Nephron progenitor cell (in vitro differentiated cells): ENCODE results near the gene TEDDM1.

Experiments used
- DNase-seq: peaks from one replicate; pipeline ENCODE4 v3.0.0; 2021
- H3K27ac Mint-ChIP-seq: 2 replicates; pipeline ENCODE4 v1.8.0; 2021; ENCODE audit warnings: mild to moderate bottlenecking, moderate library complexity, mixed read lengths
- H3K27me3 Mint-ChIP-seq: 2 replicates; pipeline ENCODE4 v1.8.0; 2021; ENCODE audit warnings: mild to moderate bottlenecking, low read depth, mixed read lengths; ENCODE audit not compliant: poor library complexity
- H3K36me3 Mint-ChIP-seq: 2 replicates; pipeline ENCODE4 v1.8.0; 2021; ENCODE audit warnings: low read depth, mixed read lengths
- H3K4me1 Mint-ChIP-seq: 2 replicates; pipeline ENCODE4 v1.8.0; 2021; ENCODE audit warnings: mixed read lengths
- H3K4me3 Mint-ChIP-seq: 2 replicates; pipeline ENCODE4 v1.8.0; 2021; ENCODE audit warnings: mild to moderate bottlenecking, moderate library complexity, mixed read lengths
- H3K9me3 Mint-ChIP-seq: 2 replicates; pipeline ENCODE4 v1.8.0; 2021; ENCODE audit warnings: mild to moderate bottlenecking, moderate library complexity, mixed read lengths
- CTCF ChIP-seq: fragments of 200-600 bp; sonication (generic); IDR thresholded peaks from 2 replicates; pipeline ENCODE4 v1.5.0; 2021; ENCODE audit warnings: antibody characterized with exemption

Gene TEDDM1

GRCh38 chr1:182428043-182428442 is 27.6 kb upstream of the TEDDM1 start:
- no peak for TF ChIP-seq CTCF
- DNase-seq: no peak
- H3K36me3 Mint-ChIP-seq: no peaks in the 10 kb centered on the region
- no peaks in the 10 kb centered on the region for H3K9me3 Mint-ChIP-seq
- no peak overlapping the region for H3K4me3 Mint-ChIP-seq
- no peak overlapping the region for H3K27ac Mint-ChIP-seq
- peaks cover 17% of the 10 kb centered on the region for H3K4me1 Mint-ChIP-seq
- peaks cover 7% of the 10 kb centered on the region for H3K27me3 Mint-ChIP-seq

- H3K36me3 Mint-ChIP-seq: no peaks in the 10 kb centered on the region
- DNase-seq: no peak
- no peaks in the 10 kb centered on the region for H3K9me3 Mint-ChIP-seq
- H3K27me3 Mint-ChIP-seq: peaks cover 7% of the 10 kb centered on the region
- no peak overlapping the region for H3K27ac Mint-ChIP-seq
- TF ChIP-seq CTCF: no peak
- H3K4me1 Mint-ChIP-seq: peaks cover 17% of the 10 kb centered on the region
- H3K4me3 Mint-ChIP-seq: no peak overlapping the region
Measured at GRCh38 chr1:182426442-182427430, 26.3 kb upstream of the TEDDM1 start.

GRCh38 chr1:182415789-182416188 is 15.3 kb upstream of the TEDDM1 start:
- TF ChIP-seq CTCF: no peak
- H3K4me1 Mint-ChIP-seq: peaks cover 41% of the 10 kb centered on the region
- no peak overlapping the region for H3K4me3 Mint-ChIP-seq
- DNase-seq: no peak
- no peaks in the 10 kb centered on the region for H3K36me3 Mint-ChIP-seq
- H3K9me3 Mint-ChIP-seq: no peaks in the 10 kb centered on the region
- H3K27ac Mint-ChIP-seq: peak overlapping the region; percentile 53
- H3K27me3 Mint-ChIP-seq: peaks cover 3% of the 10 kb centered on the region

- DNase-seq: no peak
- Mint-ChIP-seq H3K27ac (no peak overlapping the region), H3K9me3 (no peaks in the 10 kb centered on the region), H3K36me3 (no peaks in the 10 kb centered on the region), H3K4me3 (no peak overlapping the region), H3K27me3 (peaks cover 3% of the 10 kb centered on the region), H3K4me1 (peaks cover 37% of the 10 kb centered on the region)
- no peak for TF ChIP-seq CTCF
Measured at GRCh38 chr1:182413969-182414368, 13.5 kb upstream of the TEDDM1 start.

GRCh38 chr1:182413486-182413885 is 13.0 kb upstream of the TEDDM1 start:
- H3K4me1 Mint-ChIP-seq: peaks cover 37% of the 10 kb centered on the region
- no peak for DNase-seq
- TF ChIP-seq CTCF: no peak
- no peak overlapping the region for H3K27ac Mint-ChIP-seq
- H3K9me3 Mint-ChIP-seq: no peaks in the 10 kb centered on the region
- H3K27me3 Mint-ChIP-seq: peaks cover 3% of the 10 kb centered on the region
- no peaks in the 10 kb centered on the region for H3K36me3 Mint-ChIP-seq
- no peak overlapping the region for H3K4me3 Mint-ChIP-seq
